ENCODE data around the gene PLXNA3.
"Not testable (repeated sequence)": the region's sequence is repeated elsewhere in the genome, so short reads cannot be mapped to it uniquely, and the experiment has no call there.

The PLXNA3 gene

GRCh38 chrX:154478728-154479622, 20.9 kb downstream of the PLXNA3 start, which contains the start of gene LAGE3:
LAGE3 (minus strand) TSS chrX:154479281; CDS start chrX:154478915, 366 bp downstream.
- peak; percentile 53 to 56 for DNase-seq (ENCODE audit: low read depth in 2 of 2)

DNA sequence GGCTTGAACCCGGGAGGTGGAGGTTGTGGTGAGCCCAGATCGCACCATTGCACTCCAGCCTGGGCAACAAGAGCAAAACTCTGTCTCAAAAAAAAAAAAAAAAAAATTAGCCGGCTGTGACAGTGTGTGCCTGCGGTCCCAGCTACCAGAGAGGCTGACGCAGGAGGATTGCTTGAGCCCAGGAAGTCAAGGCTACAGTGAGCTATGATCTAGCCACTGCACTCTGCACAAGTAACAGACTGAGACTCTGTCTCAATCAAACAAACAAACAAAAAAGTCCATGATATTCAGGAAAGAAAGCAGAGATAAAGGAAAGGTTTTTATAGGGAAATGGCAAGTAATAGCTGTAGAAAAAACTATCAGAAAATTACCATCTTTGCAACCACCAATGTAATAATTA, 23.1 kb downstream of the PLXNA3 start:
- DNase-seq (ENCODE audit: low read depth in 2 of 2): no peak

GRCh38 chrX:154481911-154482601, 24.0 kb downstream of the PLXNA3 start:
- no peak for DNase-seq (ENCODE audit: low read depth in 2 of 2)

- DNase-seq (ENCODE audit: low read depth in 2 of 2): no peak
Measured at GRCh38 chrX:154482786-154483185, 24.7 kb downstream of the PLXNA3 start.

DNA sequence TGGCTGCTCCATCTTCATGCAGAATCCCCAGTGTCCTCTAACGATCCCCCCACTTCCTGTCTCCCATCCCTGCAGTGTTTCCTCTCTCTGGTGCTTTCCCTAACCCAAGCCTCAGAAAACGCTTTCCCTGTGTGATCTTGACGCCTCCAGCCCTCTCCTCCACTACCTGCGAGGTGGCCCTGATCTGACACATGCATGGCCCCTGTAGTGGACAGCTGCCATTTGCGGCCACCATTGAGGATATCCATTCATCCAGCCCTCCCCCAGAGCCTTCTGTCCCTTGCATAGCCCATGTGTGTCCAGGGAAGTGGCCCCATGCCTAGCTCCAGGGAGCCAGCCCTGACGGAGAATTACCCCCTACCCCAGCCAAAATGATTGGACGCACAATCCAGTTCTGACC, 25.2 kb downstream of the PLXNA3 start:
- no peak for DNase-seq (ENCODE audit: low read depth in 2 of 2)

GRCh38 chrX:154484255-154485149, 26.4 kb downstream of the PLXNA3 start:
- DNase-seq (ENCODE audit: low read depth in 2 of 2): no peak

DNA sequence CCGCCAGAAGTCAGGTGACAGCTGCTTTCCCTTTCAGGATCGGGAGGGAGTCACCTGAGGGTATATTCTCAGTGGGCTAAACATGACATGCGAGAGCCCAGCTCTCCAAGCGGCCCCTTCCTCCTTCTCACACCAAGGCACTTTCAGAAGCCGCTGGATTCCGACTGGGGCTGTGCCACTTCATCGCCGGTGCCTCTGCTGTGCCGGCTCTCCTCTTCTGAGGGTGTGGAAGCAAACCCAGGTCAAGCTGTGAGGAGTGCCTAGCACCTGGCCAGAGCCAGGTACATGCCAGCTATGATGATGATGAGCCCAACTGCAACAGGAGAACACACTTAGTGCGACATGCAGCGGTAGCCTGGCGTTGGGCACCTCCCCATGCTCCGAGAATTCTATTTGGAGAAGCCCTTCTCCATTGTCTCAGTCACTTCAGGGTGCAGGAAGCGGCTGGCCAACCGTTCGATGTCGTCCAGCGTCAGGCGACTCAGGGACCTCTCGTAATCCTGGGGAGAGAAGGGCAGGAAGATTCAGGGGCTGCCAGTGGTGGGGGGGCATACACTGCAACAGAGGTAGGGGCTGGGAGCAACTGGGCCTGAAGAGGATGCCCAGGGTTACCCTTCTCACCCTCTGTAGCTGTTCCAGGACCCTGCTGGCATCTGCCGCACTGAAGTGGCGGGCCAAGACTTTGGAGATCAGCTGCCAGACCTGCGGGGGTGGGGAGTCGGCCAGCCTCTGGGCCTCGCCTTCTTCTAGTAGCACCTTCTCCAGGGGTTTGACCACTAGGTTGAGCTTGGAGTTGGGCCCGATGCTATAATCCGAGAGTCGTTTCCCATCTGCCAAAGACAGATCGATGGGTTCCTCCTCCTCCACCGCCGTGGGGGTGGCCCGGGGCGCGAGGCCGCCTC, 27.3 kb downstream of the PLXNA3 start:
- no peak for DNase-seq (ENCODE audit: low read depth in 2 of 2)

- DNase-seq (ENCODE audit: low read depth in 2 of 2): no peak
Measured at GRCh38 chrX:154486052-154486395, 27.9 kb downstream of the PLXNA3 start.

GRCh38 chrX:154486396-154487207, 28.5 kb downstream of the PLXNA3 start, which contains the start of gene UBL4A:
UBL4A (minus strand) TSS chrX:154486615; CDS start chrX:154486584, 31 bp downstream.
- no peak for DNase-seq (ENCODE audit: low read depth in 2 of 2)

DNA sequence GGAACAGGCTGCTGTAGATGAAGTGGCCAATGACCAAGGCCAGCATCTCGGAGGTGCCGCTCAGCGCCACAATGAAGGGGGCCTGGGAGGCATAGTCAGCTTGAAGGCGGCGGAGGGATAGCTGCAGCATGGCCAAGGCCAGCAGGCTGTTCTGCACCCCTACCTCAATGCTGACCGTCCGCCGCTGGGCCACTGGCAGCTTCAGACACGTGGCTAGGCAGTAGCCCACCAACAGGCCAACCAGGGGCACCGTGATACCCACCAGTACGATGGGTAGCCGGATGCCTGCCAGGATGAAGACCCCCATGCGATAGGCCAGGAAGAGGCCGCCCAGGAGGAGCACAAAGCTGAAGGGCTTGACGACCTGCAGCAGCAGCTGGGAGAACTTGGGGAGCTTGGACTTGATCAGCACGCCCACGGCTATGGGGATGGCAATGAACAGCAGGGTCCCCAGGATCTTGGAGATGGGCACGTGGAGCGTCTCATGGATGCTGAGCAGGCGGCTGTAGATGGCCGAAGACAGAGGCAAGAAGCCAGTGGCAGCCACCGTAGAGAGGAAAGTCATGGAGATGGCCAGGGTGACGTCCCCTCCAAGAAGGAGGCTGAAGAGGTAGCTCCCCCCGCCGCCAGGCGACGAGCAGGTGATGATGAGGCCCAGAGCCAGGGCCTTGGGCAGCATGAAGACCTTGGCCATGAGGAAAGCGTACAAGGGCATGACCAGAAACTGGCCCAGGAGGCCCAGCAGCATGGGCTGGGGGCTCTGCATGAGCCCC, 29.6 kb downstream of the PLXNA3 start:
- no peak for DNase-seq (ENCODE audit: low read depth in 2 of 2)

DNA sequence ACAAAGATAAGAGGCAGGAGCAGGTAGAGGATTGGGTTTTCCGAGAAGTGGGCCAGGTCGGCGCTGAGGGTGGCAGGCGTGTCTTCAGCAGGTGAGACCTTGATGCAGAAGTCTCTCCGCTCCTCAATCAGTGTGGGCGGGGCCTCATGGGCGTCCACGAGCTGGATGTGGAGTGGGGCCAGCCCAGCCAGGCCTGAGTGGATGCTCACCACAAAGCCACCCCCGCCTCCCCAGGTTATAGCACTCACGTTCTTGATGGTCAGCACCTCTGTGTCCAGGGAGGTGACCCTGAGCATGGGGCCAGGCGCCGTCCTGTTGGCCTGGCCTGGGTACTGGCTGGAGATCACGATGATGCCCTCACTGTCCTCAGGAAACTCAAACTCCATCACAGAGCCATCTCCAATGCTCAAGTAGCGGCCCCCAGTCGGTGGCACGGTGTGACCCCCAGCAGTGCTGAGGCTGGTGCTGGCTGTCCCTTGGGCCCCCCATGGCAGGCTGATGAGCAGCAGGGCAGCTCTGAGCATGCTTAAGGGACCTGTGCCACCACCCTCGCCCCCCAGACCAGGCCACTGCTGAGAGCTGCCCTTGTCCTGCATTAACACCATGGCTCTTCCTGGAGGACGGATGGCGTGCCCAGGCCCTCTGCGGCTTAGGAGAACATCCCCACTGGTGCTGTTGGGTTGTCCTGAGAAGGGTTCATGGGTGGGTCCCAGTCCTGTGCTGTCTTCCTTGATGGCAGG, 30.4 kb downstream of the PLXNA3 start:
- DNase-seq (ENCODE audit: low read depth in 2 of 2): no peak

DNA sequence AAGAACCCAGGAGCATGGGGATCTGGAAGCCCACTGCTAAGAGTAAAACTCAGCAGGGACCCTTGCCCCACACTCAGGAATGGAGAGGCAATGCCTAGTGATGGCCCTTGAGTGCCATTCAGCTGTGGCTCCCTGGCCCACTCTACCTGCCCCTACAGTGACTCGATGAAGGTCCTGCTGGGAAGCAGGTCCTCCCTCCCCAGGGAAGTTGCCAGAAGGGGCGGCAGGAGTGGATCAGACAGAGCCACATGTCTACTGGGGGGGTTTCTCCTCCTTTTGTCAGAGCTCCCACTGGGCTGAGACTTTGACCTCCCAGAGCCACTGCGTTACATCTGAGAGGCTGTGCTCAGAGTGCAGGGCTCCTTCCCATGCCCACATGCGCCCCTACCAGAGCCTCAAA, 31.1 kb downstream of the PLXNA3 start:
- DNase-seq (ENCODE audit: low read depth in 2 of 2): no peak

- DNase-seq (ENCODE audit: low read depth in 2 of 2): no peak
Measured at GRCh38 chrX:154490021-154490413, 31.9 kb downstream of the PLXNA3 start.

GRCh38 chrX:154490414-154491083, 32.5 kb downstream of the PLXNA3 start, which contains the start of gene SLC10A3:
SLC10A3 (minus strand) TSS chrX:154490629; CDS start chrX:154488940, 1,689 bp downstream.
- DNase-seq (ENCODE audit: low read depth in 2 of 2): peak; percentile 77

DNA sequence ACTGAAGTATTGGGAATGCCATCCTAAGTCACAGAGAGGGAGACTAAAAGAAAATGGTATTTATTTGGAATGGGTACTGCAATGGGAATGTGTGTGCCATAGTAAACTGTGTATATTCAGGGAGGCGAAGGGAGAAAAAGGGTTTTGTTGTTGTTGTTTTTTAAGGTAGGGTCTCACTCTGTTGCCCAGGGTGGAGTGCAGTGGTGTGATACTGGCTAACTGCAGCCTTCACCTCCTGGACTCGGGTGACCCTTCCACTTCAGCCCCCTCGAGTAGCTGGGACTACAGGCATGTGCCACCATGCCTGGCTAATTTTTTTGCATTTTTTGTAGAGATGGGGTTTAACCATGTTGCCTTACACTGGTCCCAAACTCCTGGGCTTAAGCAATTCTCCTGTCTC, 36.6 kb downstream of the PLXNA3 start:
- DNase-seq (ENCODE audit: low read depth in 2 of 2): no peak

GRCh38 chrX:154495472-154495922, 37.4 kb downstream of the PLXNA3 start:
- DNase-seq (ENCODE audit: low read depth in 2 of 2): no peak

DNA sequence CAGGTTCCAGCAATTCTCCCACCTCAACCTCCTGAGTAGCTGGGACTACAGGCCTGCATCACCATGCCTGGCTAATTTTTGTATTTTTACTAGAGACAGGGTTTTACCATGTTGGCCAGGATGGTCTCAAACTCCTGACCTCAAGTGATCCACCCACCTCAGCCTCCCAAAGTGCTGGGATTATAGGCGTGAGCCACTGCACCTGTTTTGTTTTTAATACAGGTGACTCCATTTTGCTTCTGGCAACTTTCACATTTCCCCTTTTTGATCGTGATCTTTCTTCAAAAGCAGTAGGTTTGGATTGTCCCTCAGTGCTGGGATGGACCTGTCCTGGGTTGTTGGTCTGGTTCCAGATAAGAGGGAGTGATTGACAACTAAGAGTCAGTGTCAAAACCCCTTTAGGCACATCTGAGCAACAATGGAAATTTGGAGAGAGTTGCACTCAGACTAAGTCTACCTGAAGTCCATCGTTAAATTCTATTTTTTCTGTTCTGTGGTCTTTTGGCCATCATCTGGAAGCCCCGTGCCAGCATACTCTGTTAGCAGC, 38.6 kb downstream of the PLXNA3 start:
- DNase-seq (ENCODE audit: low read depth in 2 of 2): not testable (repeated sequence)

All from fibroblast of skin of left biceps (primary cell).